ENCODE data around the gene AKR7A2. TPM values are rescaled to one million over a fixed set of nuclear protein-coding genes. Genes with fewer than 3 reads are reported as not detected.
A peak's percentile ranks its signal among the peaks of the same experiment; 100 is the strongest.

The AKR7A2 gene
- total and polyA plus RNA-seq, 10 of the 15 experiments (the other 5 are each of a cell fraction or from before 2014, with no cell fraction given), result 1.3 to 114 (median 48.0) TPM

DNA sequence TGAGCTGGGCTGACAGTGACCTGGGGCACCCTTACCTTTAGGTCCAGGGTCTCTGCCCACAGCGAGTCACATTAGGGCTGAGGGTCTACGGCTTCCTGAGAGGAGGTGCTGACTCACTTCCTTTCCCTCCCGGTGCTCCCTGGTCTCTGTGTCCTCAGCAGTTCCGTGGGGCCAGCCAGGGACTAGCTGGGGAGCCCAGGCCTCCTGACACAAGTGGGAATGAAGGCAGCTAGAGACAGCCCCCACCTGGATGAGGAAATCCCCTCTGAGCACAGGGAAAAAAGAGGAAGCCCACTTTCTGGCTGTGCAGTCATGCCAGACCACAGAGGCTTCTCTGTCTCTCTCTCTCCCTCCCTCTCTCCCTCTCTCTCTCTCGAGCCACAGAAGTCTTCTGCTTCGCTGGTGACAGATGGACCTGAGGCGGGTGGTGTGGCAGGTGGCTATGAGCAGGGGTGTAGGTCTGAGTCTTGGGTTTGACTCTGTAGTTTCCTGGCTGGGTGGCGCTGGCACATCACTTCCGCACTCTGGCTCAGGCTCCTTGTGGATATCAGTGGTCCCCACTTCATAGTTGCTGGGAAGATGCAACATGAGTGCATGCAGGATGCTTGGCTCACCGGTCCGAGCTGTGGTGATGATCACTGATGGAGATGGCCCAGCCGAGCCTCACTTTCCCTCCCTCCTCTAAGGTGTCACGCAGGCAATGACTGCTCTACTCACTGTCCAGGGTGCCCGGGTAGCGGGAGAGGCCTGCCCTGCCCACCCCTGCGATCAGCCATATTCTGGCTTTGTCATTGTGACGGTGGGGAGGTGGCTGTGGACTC, 3.6 kb upstream of the AKR7A2 start (continued):
- TF ChIP-seq, protein P1, sequence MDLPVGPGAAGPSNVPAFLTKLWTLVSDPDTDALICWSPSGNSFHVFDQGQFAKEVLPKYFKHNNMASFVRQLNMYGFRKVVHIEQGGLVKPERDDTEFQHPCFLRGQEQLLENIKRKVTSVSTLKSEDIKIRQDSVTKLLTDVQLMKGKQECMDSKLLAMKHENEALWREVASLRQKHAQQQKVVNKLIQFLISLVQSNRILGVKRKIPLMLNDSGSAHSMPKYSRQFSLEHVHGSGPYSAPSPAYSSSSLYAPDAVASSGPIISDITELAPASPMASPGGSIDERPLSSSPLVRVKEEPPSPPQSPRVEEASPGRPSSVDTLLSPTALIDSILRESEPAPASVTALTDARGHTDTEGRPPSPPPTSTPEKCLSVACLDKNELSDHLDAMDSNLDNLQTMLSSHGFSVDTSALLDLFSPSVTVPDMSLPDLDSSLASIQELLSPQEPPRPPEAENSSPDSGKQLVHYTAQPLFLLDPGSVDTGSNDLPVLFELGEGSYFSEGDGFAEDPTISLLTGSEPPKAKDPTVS (IDR thresholded peaks at IDR 0.05; ENCODE audit: low read depth, low read length), result no peak
- TF ChIP-seq, protein P2, sequence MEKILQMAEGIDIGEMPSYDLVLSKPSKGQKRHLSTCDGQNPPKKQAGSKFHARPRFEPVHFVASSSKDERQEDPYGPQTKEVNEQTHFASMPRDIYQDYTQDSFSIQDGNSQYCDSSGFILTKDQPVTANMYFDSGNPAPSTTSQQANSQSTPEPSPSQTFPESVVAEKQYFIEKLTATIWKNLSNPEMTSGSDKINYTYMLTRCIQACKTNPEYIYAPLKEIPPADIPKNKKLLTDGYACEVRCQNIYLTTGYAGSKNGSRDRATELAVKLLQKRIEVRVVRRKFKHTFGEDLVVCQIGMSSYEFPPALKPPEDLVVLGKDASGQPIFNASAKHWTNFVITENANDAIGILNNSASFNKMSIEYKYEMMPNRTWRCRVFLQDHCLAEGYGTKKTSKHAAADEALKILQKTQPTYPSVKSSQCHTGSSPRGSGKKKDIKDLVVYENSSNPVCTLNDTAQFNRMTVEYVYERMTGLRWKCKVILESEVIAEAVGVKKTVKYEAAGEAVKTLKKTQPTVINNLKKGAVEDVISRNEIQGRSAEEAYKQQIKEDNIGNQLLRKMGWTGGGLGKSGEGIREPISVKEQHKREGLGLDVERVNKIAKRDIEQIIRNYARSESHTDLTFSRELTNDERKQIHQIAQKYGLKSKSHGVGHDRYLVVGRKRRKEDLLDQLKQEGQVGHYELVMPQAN (conservative IDR thresholded peaks at IDR 0.05), result 0 out of 2 replicates have a peak, but pooled peaks have one; percentile 21
- no peak for TF ChIP-seq STAT1 (conservative IDR thresholded peaks at IDR 0.05)
- peak; percentile 40; the same call in 1 of the 3 replicates for TF ChIP-seq POU2F2 (IDR thresholded peaks at IDR 0.05; ENCODE audit: borderline replicate concordance, low read depth, low read length)
- TF ChIP-seq EZH2 (IDR thresholded peaks at IDR 0.05; ENCODE audit: borderline replicate concordance, control insufficient read depth, low read depth, low read length), result no peak
- peak; percentile 97 for TF ChIP-seq SPI1 (IDR thresholded peaks at IDR 0.05; ENCODE audit: borderline replicate concordance, insufficient read depth, low read depth, low read length)
- no peak for TF ChIP-seq BRCA1 (IDR thresholded peaks at IDR 0.05; ENCODE audit: low read depth, low read length)
- TF ChIP-seq, protein P3, sequence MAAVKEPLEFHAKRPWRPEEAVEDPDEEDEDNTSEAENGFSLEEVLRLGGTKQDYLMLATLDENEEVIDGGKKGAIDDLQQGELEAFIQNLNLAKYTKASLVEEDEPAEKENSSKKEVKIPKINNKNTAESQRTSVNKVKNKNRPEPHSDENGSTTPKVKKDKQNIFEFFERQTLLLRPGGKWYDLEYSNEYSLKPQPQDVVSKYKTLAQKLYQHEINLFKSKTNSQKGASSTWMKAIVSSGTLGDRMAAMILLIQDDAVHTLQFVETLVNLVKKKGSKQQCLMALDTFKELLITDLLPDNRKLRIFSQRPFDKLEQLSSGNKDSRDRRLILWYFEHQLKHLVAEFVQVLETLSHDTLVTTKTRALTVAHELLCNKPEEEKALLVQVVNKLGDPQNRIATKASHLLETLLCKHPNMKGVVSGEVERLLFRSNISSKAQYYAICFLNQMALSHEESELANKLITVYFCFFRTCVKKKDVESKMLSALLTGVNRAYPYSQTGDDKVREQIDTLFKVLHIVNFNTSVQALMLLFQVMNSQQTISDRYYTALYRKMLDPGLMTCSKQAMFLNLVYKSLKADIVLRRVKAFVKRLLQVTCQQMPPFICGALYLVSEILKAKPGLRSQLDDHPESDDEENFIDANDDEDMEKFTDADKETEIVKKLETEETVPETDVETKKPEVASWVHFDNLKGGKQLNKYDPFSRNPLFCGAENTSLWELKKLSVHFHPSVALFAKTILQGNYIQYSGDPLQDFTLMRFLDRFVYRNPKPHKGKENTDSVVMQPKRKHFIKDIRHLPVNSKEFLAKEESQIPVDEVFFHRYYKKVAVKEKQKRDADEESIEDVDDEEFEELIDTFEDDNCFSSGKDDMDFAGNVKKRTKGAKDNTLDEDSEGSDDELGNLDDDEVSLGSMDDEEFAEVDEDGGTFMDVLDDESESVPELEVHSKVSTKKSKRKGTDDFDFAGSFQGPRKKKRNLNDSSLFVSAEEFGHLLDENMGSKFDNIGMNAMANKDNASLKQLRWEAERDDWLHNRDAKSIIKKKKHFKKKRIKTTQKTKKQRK (IDR thresholded peaks at IDR 0.05; ENCODE audit: low read depth, low read length), result no peak
- TF ChIP-seq CHD1 (IDR thresholded peaks at IDR 0.05; ENCODE audit: low read depth, low read length), result no peak
- TF ChIP-seq, protein P4, sequence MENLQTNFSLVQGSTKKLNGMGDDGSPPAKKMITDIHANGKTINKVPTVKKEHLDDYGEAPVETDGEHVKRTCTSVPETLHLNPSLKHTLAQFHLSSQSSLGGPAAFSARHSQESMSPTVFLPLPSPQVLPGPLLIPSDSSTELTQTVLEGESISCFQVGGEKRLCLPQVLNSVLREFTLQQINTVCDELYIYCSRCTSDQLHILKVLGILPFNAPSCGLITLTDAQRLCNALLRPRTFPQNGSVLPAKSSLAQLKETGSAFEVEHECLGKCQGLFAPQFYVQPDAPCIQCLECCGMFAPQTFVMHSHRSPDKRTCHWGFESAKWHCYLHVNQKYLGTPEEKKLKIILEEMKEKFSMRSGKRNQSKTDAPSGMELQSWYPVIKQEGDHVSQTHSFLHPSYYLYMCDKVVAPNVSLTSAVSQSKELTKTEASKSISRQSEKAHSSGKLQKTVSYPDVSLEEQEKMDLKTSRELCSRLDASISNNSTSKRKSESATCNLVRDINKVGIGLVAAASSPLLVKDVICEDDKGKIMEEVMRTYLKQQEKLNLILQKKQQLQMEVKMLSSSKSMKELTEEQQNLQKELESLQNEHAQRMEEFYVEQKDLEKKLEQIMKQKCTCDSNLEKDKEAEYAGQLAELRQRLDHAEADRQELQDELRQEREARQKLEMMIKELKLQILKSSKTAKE (IDR thresholded peaks at IDR 0.05; ENCODE audit: low read depth, poor library complexity, severe bottlenecking), result peak; percentile 44
- TF ChIP-seq EP300 (IDR thresholded peaks at IDR 0.05; ENCODE audit: borderline replicate concordance in 1 of 2, control insufficient read depth in 1 of 2, low read depth in 2 of 2, low read length in 2 of 2), result peak; percentile 16 to 55; a peak in 1 of 4 replicates
- no peak for TF ChIP-seq SMC3 (IDR thresholded peaks at IDR 0.05; ENCODE audit: borderline replicate concordance, low read length)
- TF ChIP-seq KAT2A (conservative IDR thresholded peaks at IDR 0.05; ENCODE audit: control insufficient read depth, low read depth, low read length), result no peak
- TF ChIP-seq, protein P5, sequence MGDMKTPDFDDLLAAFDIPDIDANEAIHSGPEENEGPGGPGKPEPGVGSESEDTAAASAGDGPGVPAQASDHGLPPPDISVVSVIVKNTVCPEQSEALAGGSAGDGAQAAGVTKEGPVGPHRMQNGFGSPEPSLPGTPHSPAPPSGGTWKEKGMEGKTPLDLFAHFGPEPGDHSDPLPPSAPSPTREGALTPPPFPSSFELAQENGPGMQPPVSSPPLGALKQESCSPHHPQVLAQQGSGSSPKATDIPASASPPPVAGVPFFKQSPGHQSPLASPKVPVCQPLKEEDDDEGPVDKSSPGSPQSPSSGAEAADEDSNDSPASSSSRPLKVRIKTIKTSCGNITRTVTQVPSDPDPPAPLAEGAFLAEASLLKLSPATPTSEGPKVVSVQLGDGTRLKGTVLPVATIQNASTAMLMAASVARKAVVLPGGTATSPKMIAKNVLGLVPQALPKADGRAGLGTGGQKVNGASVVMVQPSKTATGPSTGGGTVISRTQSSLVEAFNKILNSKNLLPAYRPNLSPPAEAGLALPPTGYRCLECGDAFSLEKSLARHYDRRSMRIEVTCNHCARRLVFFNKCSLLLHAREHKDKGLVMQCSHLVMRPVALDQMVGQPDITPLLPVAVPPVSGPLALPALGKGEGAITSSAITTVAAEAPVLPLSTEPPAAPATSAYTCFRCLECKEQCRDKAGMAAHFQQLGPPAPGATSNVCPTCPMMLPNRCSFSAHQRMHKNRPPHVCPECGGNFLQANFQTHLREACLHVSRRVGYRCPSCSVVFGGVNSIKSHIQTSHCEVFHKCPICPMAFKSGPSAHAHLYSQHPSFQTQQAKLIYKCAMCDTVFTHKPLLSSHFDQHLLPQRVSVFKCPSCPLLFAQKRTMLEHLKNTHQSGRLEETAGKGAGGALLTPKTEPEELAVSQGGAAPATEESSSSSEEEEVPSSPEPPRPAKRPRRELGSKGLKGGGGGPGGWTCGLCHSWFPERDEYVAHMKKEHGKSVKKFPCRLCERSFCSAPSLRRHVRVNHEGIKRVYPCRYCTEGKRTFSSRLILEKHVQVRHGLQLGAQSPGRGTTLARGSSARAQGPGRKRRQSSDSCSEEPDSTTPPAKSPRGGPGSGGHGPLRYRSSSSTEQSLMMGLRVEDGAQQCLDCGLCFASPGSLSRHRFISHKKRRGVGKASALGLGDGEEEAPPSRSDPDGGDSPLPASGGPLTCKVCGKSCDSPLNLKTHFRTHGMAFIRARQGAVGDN (IDR thresholded peaks at IDR 0.05), result no peak
